Middle frontal gyrus (tissue), 1 donor: ENCODE measurements around the gene FBLN1.

Experiments
- DNase-seq: peaks from one replicate; pipeline ENCODE4 v3.0.0-alpha.2; 2015; ENCODE audit warnings: low spot score; ENCODE audit errors: extremely low spot score

The FBLN1 gene

DNA sequence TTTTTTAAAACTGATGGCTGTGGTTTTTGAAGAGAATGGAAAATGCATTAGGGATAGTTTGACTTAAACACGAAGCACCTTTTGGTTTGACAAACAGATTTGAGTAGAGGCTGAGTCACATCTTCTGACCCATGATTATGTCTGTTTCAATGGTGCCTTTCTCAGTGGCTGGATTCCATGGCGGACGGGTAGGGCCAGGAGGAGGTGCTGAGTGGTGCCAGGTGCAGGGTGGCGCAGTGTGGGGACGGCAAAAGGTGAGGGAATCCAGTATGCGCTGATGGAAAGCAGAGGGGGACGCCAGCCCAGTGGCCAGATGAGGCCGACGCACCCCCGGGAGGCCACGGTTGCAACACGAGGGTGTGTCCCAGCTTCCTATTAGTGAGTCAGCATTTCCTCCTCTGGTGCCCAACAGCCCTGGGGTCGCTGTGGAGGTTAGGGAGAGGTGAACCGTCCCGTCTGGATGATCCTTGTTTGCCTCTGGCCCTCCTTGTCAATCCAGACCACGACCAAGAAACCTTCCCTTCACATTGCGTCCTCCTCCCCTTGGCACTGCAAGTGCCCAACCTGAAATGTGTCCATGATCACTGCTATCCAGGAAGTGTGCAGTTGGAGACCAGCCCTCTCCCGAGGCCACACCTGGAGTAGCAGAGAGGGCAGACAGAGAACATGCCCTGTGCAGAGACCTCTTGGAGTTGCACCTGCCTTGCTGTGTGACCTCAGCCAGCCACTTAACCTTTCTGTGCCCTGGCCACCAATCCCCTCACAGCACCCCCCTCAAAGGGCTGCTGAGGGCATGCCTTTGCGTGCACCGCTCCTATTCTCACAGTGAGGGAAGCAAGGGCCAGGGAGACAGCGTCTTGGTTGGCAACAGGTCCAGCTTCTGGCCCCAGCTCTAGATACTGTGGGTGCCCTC lies 136.4 kb downstream of the FBLN1 start:
- no peak for DNase-seq

DNA sequence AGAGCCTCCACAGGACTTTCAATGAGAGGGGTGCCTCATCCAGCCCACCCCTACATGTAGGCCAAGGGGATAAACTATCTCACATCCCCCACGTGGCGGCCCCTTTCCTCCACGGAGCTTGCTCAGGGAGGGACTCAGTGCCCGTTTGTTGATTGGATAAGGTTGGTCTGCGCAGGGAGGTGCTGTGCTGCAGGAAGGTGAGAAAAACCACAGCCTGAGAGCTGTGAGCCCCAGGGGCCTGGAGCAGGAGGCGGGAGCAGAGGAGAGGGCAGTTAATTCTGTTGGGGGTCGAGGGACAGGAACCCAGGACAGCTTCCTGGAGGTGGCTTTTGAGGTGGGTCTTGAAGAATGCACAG lies 137.0 kb downstream of the FBLN1 start:
- no peak for DNase-seq

DNA sequence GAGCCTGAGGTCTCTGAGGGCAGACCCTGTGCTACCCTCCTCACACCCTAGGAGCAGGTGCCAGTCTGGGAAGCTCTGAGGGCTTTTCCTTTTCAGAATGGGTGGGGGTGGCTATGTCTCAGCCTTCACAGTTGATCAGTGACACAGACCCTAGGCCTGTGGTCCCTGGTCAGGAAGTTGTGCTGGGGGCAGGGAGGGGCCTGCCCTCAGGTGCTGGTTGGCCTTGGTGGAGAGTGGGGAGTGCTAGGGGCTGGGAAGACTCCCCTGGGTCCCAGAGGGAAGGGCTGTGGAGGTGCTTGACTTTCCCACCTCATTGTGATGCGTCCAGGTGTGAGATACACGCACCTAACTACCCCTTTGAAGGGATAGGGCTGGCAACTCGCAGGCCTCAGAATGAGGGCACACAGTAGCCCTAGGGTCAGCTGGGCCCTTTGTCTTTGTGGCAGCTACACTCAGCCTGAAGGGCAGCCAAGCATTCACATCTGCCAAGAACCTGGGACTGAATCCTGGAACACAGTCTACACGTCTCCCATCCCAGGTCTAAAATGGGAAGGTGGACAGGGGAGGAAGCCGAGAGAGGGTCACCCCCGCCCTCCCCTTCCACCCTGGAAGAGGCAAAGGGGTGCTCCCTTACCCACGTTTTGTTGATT lies 137.7 kb downstream of the FBLN1 start:
- DNase-seq, result no peak

DNA sequence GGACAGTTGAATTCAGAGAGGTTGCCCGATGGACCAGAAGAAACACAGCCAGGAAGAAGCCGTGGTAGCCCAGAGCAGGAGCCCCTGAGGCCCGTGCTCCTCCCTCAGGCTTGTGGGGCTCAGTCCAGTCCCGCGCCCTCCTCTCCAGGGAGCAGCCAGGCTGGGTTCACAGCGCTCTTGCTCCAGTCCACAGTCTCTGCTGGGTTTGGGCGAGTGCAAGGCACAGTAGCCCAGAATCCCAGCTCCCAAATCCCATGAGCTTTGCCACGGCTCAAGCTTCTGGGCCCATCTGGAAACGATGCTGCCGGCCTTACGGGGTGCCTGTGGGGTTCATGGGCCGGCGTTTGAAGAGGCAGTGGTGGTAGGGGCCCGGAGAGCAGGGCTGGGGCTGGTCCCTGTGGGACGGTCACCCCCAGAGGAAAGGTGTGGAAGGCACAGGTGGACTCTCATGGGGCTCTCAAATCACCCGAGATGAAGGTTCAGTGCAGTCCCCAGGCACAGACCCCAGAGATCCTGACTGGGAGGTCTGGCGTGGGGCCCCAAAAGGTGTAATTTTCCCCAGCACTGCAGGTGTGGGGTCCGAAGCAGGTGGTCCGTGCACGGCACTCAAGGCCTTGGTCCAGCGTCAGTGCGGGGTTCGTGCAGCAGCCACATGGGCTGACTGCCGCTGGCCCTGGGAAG lies 138.4 kb downstream of the FBLN1 start:
- no peak for DNase-seq

DNA sequence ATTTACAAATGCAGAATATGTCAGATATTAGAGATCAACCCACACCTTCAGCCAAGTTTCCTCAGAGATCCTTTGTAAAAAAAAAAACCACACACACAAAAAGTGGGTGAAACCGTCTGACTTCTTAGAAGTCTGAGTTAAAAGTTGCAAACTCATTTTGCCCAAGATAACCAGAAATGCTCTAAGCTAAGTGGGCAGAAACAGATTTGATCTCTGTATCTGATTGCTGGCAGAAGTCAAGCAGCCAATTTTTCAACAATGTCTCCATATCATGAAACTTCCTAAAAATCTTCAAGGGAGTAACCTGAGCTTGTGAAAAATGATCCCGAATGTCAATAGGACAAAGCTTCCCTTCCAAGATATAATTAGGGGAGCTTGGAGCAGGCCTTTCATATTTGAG lies 140.3 kb downstream of the FBLN1 start:
- DNase-seq, result no peak

DNA sequence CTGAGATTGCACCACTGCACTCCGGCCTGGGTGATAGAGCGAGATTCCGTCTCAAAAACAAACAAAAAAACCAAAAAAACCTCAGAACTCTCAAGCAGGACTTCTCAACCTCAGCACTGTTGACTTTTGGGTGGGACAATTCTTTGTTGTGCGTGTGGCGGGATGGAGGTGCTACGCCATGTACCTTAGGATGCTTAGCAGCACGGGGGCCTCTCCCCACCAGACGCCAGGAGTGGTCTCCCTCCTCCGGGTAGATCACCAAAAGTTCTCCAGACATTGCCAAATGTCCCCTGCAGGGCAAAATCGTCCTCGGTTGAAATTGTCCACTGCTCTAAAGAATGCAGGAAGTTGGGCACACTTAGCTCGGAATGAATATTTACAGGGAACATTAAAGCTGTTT lies 142.0 kb downstream of the FBLN1 start:
- no peak for DNase-seq

DNA sequence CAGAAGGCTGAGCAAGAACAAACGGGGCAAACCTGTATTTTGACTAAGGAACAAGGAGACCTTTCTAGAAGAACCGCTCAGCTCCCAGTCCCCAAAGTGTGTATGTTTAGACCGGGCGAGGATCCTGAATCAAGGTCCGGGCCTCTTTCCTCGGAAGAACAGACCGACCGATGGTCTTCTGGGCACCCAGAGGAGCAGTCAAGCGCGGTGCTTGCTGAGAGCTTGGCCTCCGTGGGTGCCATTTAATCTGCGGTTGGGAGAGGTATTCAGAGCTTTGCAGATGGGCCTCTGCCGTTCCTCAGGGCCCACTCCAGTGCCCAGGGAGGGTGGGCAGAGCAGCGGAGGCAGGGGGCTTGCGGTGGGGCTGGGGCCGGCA lies 142.5 kb downstream of the FBLN1 start:
- no peak for DNase-seq

GRCh38 chr22:45645526-45646414 lies 143.1 kb downstream of the FBLN1 start:
- DNase-seq, result peak; percentile 14

DNA sequence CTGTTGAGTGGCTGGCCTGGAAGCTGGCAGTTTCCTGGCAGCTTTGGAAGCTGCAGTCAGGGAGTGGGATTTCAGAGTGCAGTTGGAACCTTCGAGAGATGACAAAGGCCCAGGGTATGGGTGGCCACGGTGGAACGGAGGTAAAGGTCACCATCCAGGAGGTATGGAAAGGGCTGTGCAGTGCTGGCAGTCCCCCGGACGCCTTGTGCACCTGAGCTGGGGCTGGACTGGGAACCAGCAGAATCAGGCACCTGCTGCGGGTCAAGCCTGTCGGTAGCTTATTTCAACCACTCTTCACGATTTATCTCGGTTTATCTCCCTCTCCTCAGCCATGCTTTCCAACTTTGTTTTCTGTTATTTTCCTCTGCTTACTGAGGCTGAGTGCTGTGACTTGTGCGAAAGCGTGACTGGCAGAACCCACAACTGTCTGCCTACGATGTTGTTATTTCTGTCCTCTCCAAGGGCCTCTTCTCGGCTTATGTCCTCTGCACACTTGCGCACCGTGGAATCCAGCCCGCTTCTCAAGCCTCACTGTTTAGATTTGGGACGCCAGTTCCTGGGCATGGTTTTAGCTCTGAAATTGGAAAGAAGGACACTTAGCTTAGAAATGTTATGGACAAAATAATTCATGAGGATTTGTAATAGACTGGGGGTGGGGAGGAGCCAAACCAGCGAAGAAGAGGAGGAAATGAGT lies 145.0 kb downstream of the FBLN1 start:
- DNase-seq, result no peak

GRCh38 chr22:45648301-45649117 lies 145.8 kb downstream of the FBLN1 start:
- DNase-seq, result no peak

DNA sequence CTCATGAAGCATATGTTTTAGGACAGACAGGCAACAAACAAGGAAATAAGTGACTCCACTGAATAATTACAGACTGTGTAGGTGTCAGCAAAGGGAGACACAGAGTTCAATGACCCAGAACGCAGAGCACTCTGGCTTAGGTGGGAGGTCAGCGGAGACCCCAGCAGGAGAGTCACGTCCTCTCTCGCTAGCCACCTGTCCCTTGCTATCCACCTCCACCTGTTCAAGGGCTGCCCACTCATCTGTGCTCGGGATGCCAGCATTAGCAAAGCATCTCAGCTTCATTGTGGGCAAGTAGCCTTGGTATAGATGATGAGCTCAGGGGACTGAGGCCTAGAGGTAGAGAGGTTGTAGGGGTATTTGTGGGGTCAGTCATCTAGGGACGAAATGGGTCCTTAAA lies 147.1 kb downstream of the FBLN1 start:
- DNase-seq, result no peak

DNA sequence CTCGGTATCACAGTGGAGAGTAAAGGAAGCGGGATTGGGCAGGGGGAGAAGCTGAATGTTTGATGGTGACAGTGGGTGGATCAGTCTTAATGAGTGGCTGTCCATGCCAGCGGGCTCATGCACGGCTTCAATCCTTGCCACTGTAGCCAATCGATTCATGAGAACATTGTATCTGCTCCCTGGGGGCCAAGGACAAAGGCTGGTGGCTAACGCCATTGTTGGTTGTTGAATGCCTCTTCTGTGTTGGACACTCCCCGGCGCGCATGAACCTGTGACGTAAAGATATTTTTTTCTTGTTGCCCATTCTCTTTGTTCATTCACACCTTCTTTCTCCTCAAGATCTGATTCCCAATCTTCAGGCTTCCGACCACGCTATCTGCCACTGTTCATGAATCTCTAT lies 148.0 kb downstream of the FBLN1 start:
- DNase-seq, result no peak
